AG04450 (cell line): ENCODE measurements around the gene RBM17. TPM values are rescaled to one million over a fixed set of nuclear protein-coding genes. Genes with fewer than 3 reads are reported as not detected.

Experiments used
- CTCF ChIA-PET: fragments of 300-600, 350-600 bp; formaldehyde crosslinking; extraction: SDS; loops from one replicate; lab custom pipeline; 2022; ENCODE audit warnings: antibody characterized with exemption, inconsistent platforms; lab: Charles Lee
- POLR2A ChIA-PET: fragments of 350-600 bp; formaldehyde crosslinking; extraction: SDS; loops from one replicate; lab custom pipeline; 2021; ENCODE audit warnings: antibody characterized with exemption, inconsistent platforms; lab: Yijun Ruan, JAX
- DNase-seq: peaks from one replicate; pipeline ENCODE4 v3.0.0-alpha.2; 2011; ENCODE audit warnings: low read depth, low spot score
- H3K27ac ChIP-seq: one replicate; pipeline ENCODE4 v1.5.1; 2012; ENCODE audit warnings: low read depth, low read length, control low read depth
- H3K27me3 ChIP-seq: one replicate; pipeline ENCODE4 v1.6.0; 2012; ENCODE audit warnings: low read length; ENCODE audit not compliant: control insufficient read depth, insufficient read depth
- H3K4me3 ChIP-seq: 2 replicates; pipeline ENCODE4 v1.5.1; 2011; ENCODE audit warnings: mild to moderate bottlenecking, low read depth, low read length, control low read depth
- H3K9me3 ChIP-seq: 2 replicates; pipeline ENCODE4 v1.5.1; 2012; ENCODE audit warnings: low read length; ENCODE audit not compliant: control insufficient read depth, insufficient read depth
- CTCF ChIP-seq: IDR thresholded peaks from 2 replicates; pipeline ENCODE4 v1.5.1; 2011; ENCODE audit warnings: low read depth, low read length, control low read depth, inconsistent platforms
- polyA plus RNA-seq: library from polyadenylated mRNA; depleted of rRNA; stranded (reverse); fragments of >200 nt; gene quantifications from 2 replicates; pipeline ENCODE4 v1.2.3, GENCODE V29; 2011

The RBM17 gene
- polyA plus RNA-seq, 1 experiment, result 38.9 TPM

- ChIA-PET POLR2A (interaction anchor here (0.7 kb wide), 1 partner anchor 287 kb away, joined by 7 read pairs; no protein-coding TSS in a partner anchor), CTCF (interaction anchor here (0.7 kb wide), 1 partner anchor 132 kb away, joined by 7 read pairs; no protein-coding TSS in a partner anchor)
- no peak for DNase-seq
- H3K4me3 ChIP-seq, result no peak overlapping the region
- no peak overlapping the region for H3K27ac ChIP-seq
- peaks cover 29% of the 10 kb centered on the region for H3K27me3 ChIP-seq
- no peaks in the 10 kb centered on the region for H3K9me3 ChIP-seq
- no peak for TF ChIP-seq CTCF
These were observed 21.4 kb upstream of the RBM17 start for GRCh38 chr10:6067457-6067856.

- H3K9me3 ChIP-seq, result no peaks in the 10 kb centered on the region
- H3K4me3 ChIP-seq, result no peak overlapping the region
- ChIA-PET POLR2A (interaction anchor here (0.7 kb wide), 1 partner anchor 286 kb away, joined by 7 read pairs; no protein-coding TSS in a partner anchor), CTCF (interaction anchor here (0.7 kb wide), 1 partner anchor 131 kb away, joined by 7 read pairs; no protein-coding TSS in a partner anchor)
- DNase-seq, result no peak
- no peak for TF ChIP-seq CTCF
- peaks cover 29% of the 10 kb centered on the region for H3K27me3 ChIP-seq
- no peak overlapping the region for H3K27ac ChIP-seq
These were observed 20.8 kb upstream of the RBM17 start for GRCh38 chr10:6068006-6068405.

GRCh38 chr10:6068422-6068821 lies 20.4 kb upstream of the RBM17 start:
- no peak overlapping the region for H3K27ac ChIP-seq
- H3K9me3 ChIP-seq, result no peaks in the 10 kb centered on the region
- POLR2A ChIA-PET, result interaction anchor here (0.7 kb wide), 1 partner anchor 286 kb away, joined by 7 read pairs; no protein-coding TSS in a partner anchor

GRCh38 chr10:6069081-6069931 lies 19.5 kb upstream of the RBM17 start:
- ChIA-PET POLR2A (no interaction called here), CTCF (interaction anchor here (1.5 kb wide), 1 partner anchor 17 kb away, joined by 6 read pairs; no protein-coding TSS in a partner anchor)
- no peaks in the 10 kb centered on the region for H3K9me3 ChIP-seq
- H3K27me3 ChIP-seq, result peaks cover 29% of the 10 kb centered on the region
- no peak overlapping the region for H3K4me3 ChIP-seq
- no peak for DNase-seq
- no peak for TF ChIP-seq CTCF
- H3K27ac ChIP-seq, result no peak overlapping the region

More at GRCh38 chr10:6068422-6068821, 20.4 kb upstream of the RBM17 start:
- no peak overlapping the region for H3K4me3 ChIP-seq
- peaks cover 29% of the 10 kb centered on the region for H3K27me3 ChIP-seq
- DNase-seq, result no peak
- CTCF ChIA-PET, result no interaction called here
- no peak for TF ChIP-seq CTCF

GRCh38 chr10:6070660-6071059 lies 18.2 kb upstream of the RBM17 start:
- no peak overlapping the region for H3K27ac ChIP-seq
- peaks cover 31% of the 10 kb centered on the region for H3K27me3 ChIP-seq
- no peaks in the 10 kb centered on the region for H3K9me3 ChIP-seq
- no peak for TF ChIP-seq CTCF
- CTCF ChIA-PET, result interaction anchor here (0.6 kb wide), 1 partner anchor 17 kb away, joined by 4 read pairs; no protein-coding TSS in a partner anchor
- POLR2A ChIA-PET, result no interaction called here
- no peak for DNase-seq
- H3K4me3 ChIP-seq, result no peak overlapping the region
